Skeletal muscle tissue (tissue), 4 donors: ENCODE measurements around the gene SIPA1. TPM values are rescaled to one million over a fixed set of nuclear protein-coding genes. Genes with fewer than 3 reads are reported as not detected.
"Not testable (repeated sequence)": the region's sequence is repeated elsewhere in the genome, so short reads cannot be mapped to it uniquely, and the experiment has no call there.

ENCODE experiments used
- H3K27ac ChIP-seq: one replicate; pipeline ENCODE4 v1.7.0; 2013; ENCODE audit warnings: mild to moderate bottlenecking, low read depth, low read length, inconsistent platforms
- H3K27me3 ChIP-seq, 3 donors: one replicate each; pipeline ENCODE4 v1.7.0; 2013; ENCODE audit warnings: low read length in 3 of 3; ENCODE audit not compliant: control insufficient read depth in 3 of 3, insufficient read depth in 3 of 3
- H3K36me3 ChIP-seq, 3 donors: one replicate each; pipeline ENCODE4 v1.7.0; 2013; ENCODE audit warnings: low read length in 3 of 3; ENCODE audit not compliant: control insufficient read depth in 3 of 3, insufficient read depth in 3 of 3
- H3K4me1 ChIP-seq, 3 donors: one replicate each; pipeline ENCODE4 v1.7.0; 2013; ENCODE audit warnings: low read length in 3 of 3, mild to moderate bottlenecking in 3 of 3; ENCODE audit not compliant: control insufficient read depth in 3 of 3, insufficient read depth in 3 of 3
- H3K4me3 ChIP-seq, 3 donors: one replicate each; pipeline ENCODE4 v1.7.0; 2013; ENCODE audit warnings: low read length in 3 of 3
- H3K9ac ChIP-seq, 3 donors: one replicate each; pipeline ENCODE4 v1.7.0; 2013; ENCODE audit warnings: low read length in 3 of 3, mild to moderate bottlenecking in 3 of 3, moderate library complexity in 2 of 3, low read depth in 1 of 3
- H3K9me3 ChIP-seq, 3 donors: one replicate each; pipeline ENCODE4 v1.7.0; 2013; ENCODE audit warnings: low read length in 3 of 3; ENCODE audit not compliant: control insufficient read depth in 3 of 3
- total RNA-seq: library from RNA; depleted of rRNA; stranded (reverse); fragments of >200 nt; gene quantifications from one replicate; pipeline ENCODE4 v1.2.3, GENCODE V29; 2014
- donor health status: Osteomylitis.

The SIPA1 gene
- total RNA-seq, 1 donor from 2014 or later, result 15.7 TPM

GRCh38 chr11:65634905-65635731 lies 2.8 kb upstream of the SIPA1 start:
- Histone ChIP-seq H3K27me3 (no peaks in the 10 kb centered on the region), H3K9ac (no peak overlapping the region), H3K27ac (no peak overlapping the region), H3K9me3 (no peaks in the 10 kb centered on the region), H3K4me3 (no peak overlapping the region), H3K36me3 (peaks cover 41 to 48% (median 46%) of the 10 kb centered on the region in 3 donors), H3K4me1 (peaks cover 23 to 26% (median 25%) of the 10 kb centered on the region in 3 donors)

- no peaks in the 10 kb centered on the region for H3K9me3 ChIP-seq
- H3K9ac ChIP-seq, result no peak overlapping the region
- H3K4me1 ChIP-seq, result peaks cover 28 to 33% (median 30%) of the 10 kb centered on the region in 3 donors
- no peak overlapping the region for H3K27ac ChIP-seq
- no peak overlapping the region for H3K4me3 ChIP-seq
- H3K27me3 ChIP-seq, result no peaks in the 10 kb centered on the region
- peaks cover 30 to 40% (median 38%) of the 10 kb centered on the region in 3 donors for H3K36me3 ChIP-seq
Observed at GRCh38 chr11:65636108-65637031, 1.5 kb upstream of the SIPA1 start.

- H3K36me3 ChIP-seq, result peaks cover 24 to 38% (median 37%) of the 10 kb centered on the region in 3 donors
- H3K4me1 ChIP-seq, result peaks cover 31 to 34% (median 33%) of the 10 kb centered on the region in 3 donors
Observed at GRCh38 chr11:65637032-65637557, 806 bp upstream of the SIPA1 start.

GRCh38 chr11:65639228-65639597 lies 1.3 kb downstream of the SIPA1 start:
- H3K9me3 ChIP-seq, H3K27me3 ChIP-seq, H3K27ac ChIP-seq, H3K4me3 ChIP-seq, H3K9ac ChIP-seq: not testable (repeated sequence)
- H3K4me1 ChIP-seq, result peaks cover 31 to 34% (median 33%) of the 10 kb centered on the region in 3 donors
- H3K36me3 ChIP-seq, result peaks cover 21 to 36% (median 33%) of the 10 kb centered on the region in 3 donors

More at GRCh38 chr11:65637032-65637557, 806 bp upstream of the SIPA1 start:
- Histone ChIP-seq H3K9me3 (no peaks in the 10 kb centered on the region), H3K9ac (peak overlapping the region in 2 of 3 donors; percentile 53 to 57), H3K4me3 (no peak overlapping the region), H3K27ac (peak overlapping the region; percentile 83), H3K27me3 (no peaks in the 10 kb centered on the region)

GRCh38 chr11:65639623-65640482 lies 2.0 kb downstream of the SIPA1 start:
- H3K9ac ChIP-seq, result peak overlapping the region in 2 of 3 donors; percentile 38 to 45
- no peaks in the 10 kb centered on the region for H3K9me3 ChIP-seq
- H3K36me3 ChIP-seq, result peaks cover 15 to 32% (median 28%) of the 10 kb centered on the region in 3 donors
- peaks cover 31 to 34% (median 33%) of the 10 kb centered on the region in 3 donors for H3K4me1 ChIP-seq
- H3K4me3 ChIP-seq, result peak overlapping the region in 1 of 3 donors; percentile 41
- peak overlapping the region; percentile 68 for H3K27ac ChIP-seq
- H3K27me3 ChIP-seq, result no peaks in the 10 kb centered on the region

GRCh38 chr11:65640483-65641296 lies 2.8 kb downstream of the SIPA1 start:
- Histone ChIP-seq H3K27ac (peak overlapping the region; percentile 68), H3K36me3 (peaks cover 6 to 26% (median 24%) of the 10 kb centered on the region in 3 donors), H3K27me3 (peaks cover 0 to 1% (median 0%) of the 10 kb centered on the region in 3 donors), H3K4me1 (peaks cover 31 to 35% (median 33%) of the 10 kb centered on the region in 3 donors), H3K4me3 (peak overlapping the region in 1 of 3 donors; percentile 29), H3K9me3 (no peaks in the 10 kb centered on the region), H3K9ac (peak overlapping the region in 2 of 3 donors; percentile 38 to 45)

GRCh38 chr11:65641297-65642013 lies 3.6 kb downstream of the SIPA1 start:
- Histone ChIP-seq H3K27ac (peak overlapping the region; percentile 68), H3K9ac (peak overlapping the region in 1 of 3 donors; percentile 8), H3K4me3 (peak overlapping the region in 1 of 3 donors; percentile 24), H3K27me3 (peaks cover 0 to 8% (median 4%) of the 10 kb centered on the region in 3 donors), H3K36me3 (peaks cover 0 to 23% (median 20%) of the 10 kb centered on the region in 3 donors), H3K9me3 (no peaks in the 10 kb centered on the region), H3K4me1 (peaks cover 31 to 35% (median 33%) of the 10 kb centered on the region in 3 donors)

- Histone ChIP-seq H3K27me3 (peaks cover 4 to 13% (median 6%) of the 10 kb centered on the region in 3 donors), H3K27ac (no peak overlapping the region), H3K4me1 (peaks cover 29 to 32% (median 31%) of the 10 kb centered on the region in 3 donors), H3K9me3 (no peaks in the 10 kb centered on the region), H3K4me3 (no peak overlapping the region), H3K9ac (no peak overlapping the region), H3K36me3 (peaks cover 0 to 18% (median 14%) of the 10 kb centered on the region in 3 donors)
Observed at GRCh38 chr11:65642014-65642671, 4.2 kb downstream of the SIPA1 start.
